HepG2 (cell line): ENCODE data around the gene FGF1. TPM values are rescaled to one million over a fixed set of nuclear protein-coding genes. Genes with fewer than 3 reads are reported as not detected.

Experiments used
- ATAC-seq: fragments of 200-7000 bp; cut with Tn5 transposase; 3 replicates; pipeline ENCODE4 v1.9.1; 2020; ENCODE audit warnings: mild to moderate bottlenecking, moderate library complexity
- BruUV-seq: library from RNA; stranded (reverse); fragments of 400-500 nt; replicated peaks from 2 replicates; lab custom pipeline; 2021; lab: Mats Ljungman, UMichigan
- CTCF ChIA-PET: fragments of 300-600 bp; formaldehyde crosslinking; extraction: SDS; loops from one replicate; lab custom pipeline; 2021; ENCODE audit warnings: low total read pairs, inconsistent platforms, low intra/inter-chr PET ratio; lab: Yijun Ruan, JAX
- POLR2A ChIA-PET: fragments of 350-600 bp; sonication (Branson Sonifier 250); formaldehyde crosslinking; loops from one replicate; lab custom pipeline; 2020; ENCODE audit warnings: antibody characterized with exemption, inconsistent platforms; lab: Yijun Ruan, JAX
- DNase-seq: peaks from one replicate; pipeline ENCODE4 v3.0.0-alpha.2; 2015; ENCODE audit warnings: low spot score
- FAIRE-seq: peaks from 3 replicates; lab custom pipeline; 2011; peaks lifted over from hg19 to GRCh38; lab: Jason Lieb, UNC
- H2AFZ ChIP-seq: one replicate; pipeline ENCODE4 v1.6.1; 2011; ENCODE audit warnings: low read length, inconsistent platforms
- H3K27ac ChIP-seq: fragments of 300-600 bp; 3 replicates; pipeline ENCODE4 v1.8.0; 2011; ENCODE audit warnings: mixed run types, mild to moderate bottlenecking, mixed read lengths, low read length, inconsistent platforms; ENCODE audit not compliant: insufficient read depth; ENCODE audit errors: extremely low read length
- H3K27me3 ChIP-seq, 2 experiments: fragments of 200-600 bp in 1 of 2; 2 replicates in 1 of 2; 3 replicates in 1 of 2; pipeline versions ENCODE4 v1.6.0 to v1.8.0; 2011; ENCODE audit warnings: low read length in 2 of 2, mild to moderate bottlenecking in 2 of 2, moderate library complexity in 2 of 2, inconsistent platforms in 1 of 2; ENCODE audit not compliant: insufficient read depth in 2 of 2, control insufficient read depth in 1 of 2
- H3K36me3 ChIP-seq, 2 experiments: fragments of 200-600 bp in 1 of 2; replicated peaks in 1 of 2; 2 replicates in 1 of 2; 3 replicates in 1 of 2; pipeline versions ENCODE4 v1.5.1 to v1.8.0; 2011; ENCODE audit warnings: low read length in 2 of 2, inconsistent platforms in 1 of 2; ENCODE audit not compliant: insufficient read depth in 2 of 2, control insufficient read depth in 1 of 2
- H3K4me1 ChIP-seq: 2 replicates; pipeline ENCODE4 v1.5.1; 2012; ENCODE audit warnings: low read length, inconsistent platforms; ENCODE audit not compliant: insufficient read depth
- H3K4me2 ChIP-seq: 2 replicates; pipeline ENCODE4 v1.6.0; 2011; ENCODE audit warnings: low read depth, low read length, inconsistent platforms
- H3K4me3 ChIP-seq, 3 experiments: fragments of 200-600 bp in 1 of 3; sonication (generic), shearing (Covaris generic) in 1 of 3; replicated peaks in 1 of 3; 2 replicates each; pipeline ENCODE4 v1.5.1; 2011 to 2016; ENCODE audit warnings: low read length in 3 of 3, inconsistent platforms in 2 of 3, low read depth in 2 of 3, mild to moderate bottlenecking in 2 of 3, control low read depth in 1 of 3, mixed read lengths in 1 of 3; ENCODE audit not compliant: insufficient read depth in 1 of 3
- H3K79me2 ChIP-seq: one replicate; pipeline ENCODE4 v1.6.1; 2011; ENCODE audit warnings: low read length, inconsistent platforms; ENCODE audit not compliant: insufficient read depth
- H3K9ac ChIP-seq: 2 replicates; pipeline ENCODE4 v1.6.0; 2011; ENCODE audit warnings: mild to moderate bottlenecking, low read depth, low read length, inconsistent platforms; ENCODE audit not compliant: insufficient read depth
- H3K9me3 ChIP-seq: 2 replicates; pipeline ENCODE4 v1.5.1; 2012; ENCODE audit warnings: mild to moderate bottlenecking, low read length
- H4K20me1 ChIP-seq: 2 replicates; pipeline ENCODE4 v1.6.0; 2011; ENCODE audit warnings: inconsistent platforms, mild to moderate bottlenecking, low read length, moderate library complexity; ENCODE audit not compliant: insufficient read depth
- AGO1 ChIP-seq: fragments of 200-400 bp; formaldehyde crosslinking; IDR thresholded peaks from 2 replicates; pipeline ENCODE4 v1.6.1; 2017; ENCODE audit warnings: mild to moderate bottlenecking, low read depth, low read length, moderate library complexity; ENCODE audit not compliant: poor library complexity, severe bottlenecking
- ELF4 ChIP-seq: sonication (generic); formaldehyde crosslinking; IDR thresholded peaks from 2 replicates; pipeline ENCODE4 v1.5.0; 2020; ENCODE audit warnings: missing genetic modification reagents, mild to moderate bottlenecking, moderate library complexity, borderline replicate concordance
- FOXM1 ChIP-seq: sonication (generic); formaldehyde crosslinking; IDR thresholded peaks from 2 replicates; pipeline ENCODE4 v1.5.0; 2020; ENCODE audit warnings: missing genetic modification reagents
- GPBP1L1 ChIP-seq: sonication (generic); formaldehyde crosslinking; IDR thresholded peaks from 2 replicates; pipeline ENCODE4 v1.5.0; 2020; ENCODE audit warnings: mild to moderate bottlenecking, missing genetic modification reagents
- MEF2D ChIP-seq: sonication (generic); formaldehyde crosslinking; IDR thresholded peaks from 2 replicates; pipeline ENCODE4 v1.5.1; 2020; ENCODE audit warnings: mild to moderate bottlenecking, missing genetic modification reagents
- MYC ChIP-seq: sonication (generic); formaldehyde crosslinking; IDR thresholded peaks from 2 replicates; pipeline ENCODE4 v1.9.0; 2021; ENCODE audit warnings: missing genetic modification reagents, borderline replicate concordance
- MYNN ChIP-seq: sonication (generic); formaldehyde crosslinking; IDR thresholded peaks from 2 replicates; pipeline ENCODE4 v1.4.0; 2020; ENCODE audit warnings: mild to moderate bottlenecking, low read depth, missing genetic modification reagents
- NFKBIZ ChIP-seq: IDR thresholded peaks from 2 replicates; pipeline ENCODE4 v1.6.1; 2018; ENCODE audit warnings: missing genetic modification reagents, missing compliant biosample characterization
- NR3C1 ChIP-seq: sonication (generic); formaldehyde crosslinking; IDR thresholded peaks from 2 replicates; pipeline ENCODE4 v1.4.0; 2020; ENCODE audit warnings: missing genetic modification reagents
- YEATS2 ChIP-seq: sonication (generic); formaldehyde crosslinking; IDR thresholded peaks from 2 replicates; pipeline ENCODE4 v1.4.0; 2020; ENCODE audit warnings: missing genetic modification reagents, borderline replicate concordance
- YY1 ChIP-seq: IDR thresholded peaks from 2 replicates; pipeline ENCODE4 v1.6.1; 2011; ENCODE audit warnings: low read length, low read depth, moderate library complexity, mild to moderate bottlenecking; ENCODE audit not compliant: insufficient read depth, insufficient replicate concordance
- ZKSCAN1 ChIP-seq: fragments of 150-350 bp; IDR thresholded peaks from 2 replicates; pipeline ENCODE4 v1.6.1; 2014; ENCODE audit warnings: low read length
- ZNF660 ChIP-seq: sonication (generic); formaldehyde crosslinking; IDR thresholded peaks from 2 replicates; pipeline ENCODE4 v1.5.1; 2020; ENCODE audit warnings: mild to moderate bottlenecking, low read depth, missing genetic modification reagents, borderline replicate concordance
- ZNF775 ChIP-seq: sonication (generic); formaldehyde crosslinking; IDR thresholded peaks from 2 replicates; pipeline ENCODE4 v1.4.0; 2020; ENCODE audit warnings: missing genetic modification reagents, mild to moderate bottlenecking, moderate library complexity, borderline replicate concordance
- ZSCAN30 ChIP-seq: sonication (generic); formaldehyde crosslinking; IDR thresholded peaks from 2 replicates; pipeline ENCODE4 v1.5.0; 2020; ENCODE audit warnings: mild to moderate bottlenecking, missing genetic modification reagents
- WGBS: methylation state at CpG from one replicate; pipeline ENCODE4 v1.1.6; 2017; ENCODE audit warnings: low lambda C conversion rate; 5-methylcytosine and 5-hydroxymethylcytosine counted together
- in situ Hi-C: cut with HindIII; loops from 2 replicates; pipeline ENCODE4 v1.10.0; 2017; ENCODE audit warnings: low pct_unique_long_range_greater_than_20kb; ENCODE audit not compliant: extremely low pct_ligation_motif_present
- intact Hi-C: fragments of 100-400 bp; cut with micrococcal nuclease; formaldehyde crosslinking; loops from one replicate; pipeline ENCODE4 v1.10.0; 2022; ENCODE audit not compliant: unreplicated experiment
- polyA plus RNA-seq, 8 experiments: library from polyadenylated mRNA; depleted of rRNA in 3 of 8; stranded (reverse) in 7 of 8; unstranded in 1 of 8; fragments of >200 nt; fragmentation: Illumina TruSeq in 4 of 8; extraction: Trizol in 4 of 8; gene quantifications; 2 replicates each; pipeline versions ENCODE4 v1.2.1 to v1.2.3, GENCODE V29; 2011 to 2016; ENCODE audit warnings: low read depth in 4 of 8, missing spikeins in 1 of 8, mixed read lengths in 1 of 8; ENCODE audit not compliant: insufficient read depth in 1 of 8
- total RNA-seq, 5 experiments: library from RNA; depleted of rRNA; stranded (reverse); fragments of >200 nt; fragmentation: Illumina TruSeq; extraction: Trizol; gene quantifications; 2 replicates each; pipeline ENCODE4 v1.2.3, GENCODE V29; 2016; ENCODE audit warnings: low read depth in 1 of 5
- TF ChIP-seq, protein P1 (sequence below): sonication (generic); formaldehyde crosslinking; IDR thresholded peaks from 2 replicates; pipeline ENCODE4 v1.5.1; 2020; ENCODE audit warnings: mild to moderate bottlenecking, missing genetic modification reagents, borderline replicate concordance

FGF1 gene
- total and polyA plus RNA-seq, 2 of the 13 experiments (the other 11 are each of a cell fraction or from before 2014, with no cell fraction given): not detected

DNA sequence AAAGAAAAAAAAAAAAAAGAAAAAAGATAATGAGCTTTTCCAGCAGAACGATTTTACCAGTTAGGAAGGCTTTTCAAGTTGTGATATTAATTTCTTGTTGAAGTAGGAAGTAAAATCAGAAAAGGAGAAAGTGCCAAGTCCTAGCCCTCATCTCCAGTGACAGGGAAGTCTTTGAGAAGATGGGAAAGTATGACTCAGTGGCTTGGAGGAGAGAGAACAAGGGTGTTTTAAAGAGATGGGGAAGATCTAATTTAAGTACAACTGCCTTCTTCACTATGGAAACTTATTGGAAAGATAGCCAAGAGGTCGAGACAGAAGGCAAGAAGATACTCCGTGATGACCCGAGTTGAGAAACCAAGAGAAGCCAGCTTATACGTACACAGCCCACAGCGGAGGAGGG lies 22.6 kb downstream of the FGF1 start (continued):
- TF ChIP-seq, protein P1, sequence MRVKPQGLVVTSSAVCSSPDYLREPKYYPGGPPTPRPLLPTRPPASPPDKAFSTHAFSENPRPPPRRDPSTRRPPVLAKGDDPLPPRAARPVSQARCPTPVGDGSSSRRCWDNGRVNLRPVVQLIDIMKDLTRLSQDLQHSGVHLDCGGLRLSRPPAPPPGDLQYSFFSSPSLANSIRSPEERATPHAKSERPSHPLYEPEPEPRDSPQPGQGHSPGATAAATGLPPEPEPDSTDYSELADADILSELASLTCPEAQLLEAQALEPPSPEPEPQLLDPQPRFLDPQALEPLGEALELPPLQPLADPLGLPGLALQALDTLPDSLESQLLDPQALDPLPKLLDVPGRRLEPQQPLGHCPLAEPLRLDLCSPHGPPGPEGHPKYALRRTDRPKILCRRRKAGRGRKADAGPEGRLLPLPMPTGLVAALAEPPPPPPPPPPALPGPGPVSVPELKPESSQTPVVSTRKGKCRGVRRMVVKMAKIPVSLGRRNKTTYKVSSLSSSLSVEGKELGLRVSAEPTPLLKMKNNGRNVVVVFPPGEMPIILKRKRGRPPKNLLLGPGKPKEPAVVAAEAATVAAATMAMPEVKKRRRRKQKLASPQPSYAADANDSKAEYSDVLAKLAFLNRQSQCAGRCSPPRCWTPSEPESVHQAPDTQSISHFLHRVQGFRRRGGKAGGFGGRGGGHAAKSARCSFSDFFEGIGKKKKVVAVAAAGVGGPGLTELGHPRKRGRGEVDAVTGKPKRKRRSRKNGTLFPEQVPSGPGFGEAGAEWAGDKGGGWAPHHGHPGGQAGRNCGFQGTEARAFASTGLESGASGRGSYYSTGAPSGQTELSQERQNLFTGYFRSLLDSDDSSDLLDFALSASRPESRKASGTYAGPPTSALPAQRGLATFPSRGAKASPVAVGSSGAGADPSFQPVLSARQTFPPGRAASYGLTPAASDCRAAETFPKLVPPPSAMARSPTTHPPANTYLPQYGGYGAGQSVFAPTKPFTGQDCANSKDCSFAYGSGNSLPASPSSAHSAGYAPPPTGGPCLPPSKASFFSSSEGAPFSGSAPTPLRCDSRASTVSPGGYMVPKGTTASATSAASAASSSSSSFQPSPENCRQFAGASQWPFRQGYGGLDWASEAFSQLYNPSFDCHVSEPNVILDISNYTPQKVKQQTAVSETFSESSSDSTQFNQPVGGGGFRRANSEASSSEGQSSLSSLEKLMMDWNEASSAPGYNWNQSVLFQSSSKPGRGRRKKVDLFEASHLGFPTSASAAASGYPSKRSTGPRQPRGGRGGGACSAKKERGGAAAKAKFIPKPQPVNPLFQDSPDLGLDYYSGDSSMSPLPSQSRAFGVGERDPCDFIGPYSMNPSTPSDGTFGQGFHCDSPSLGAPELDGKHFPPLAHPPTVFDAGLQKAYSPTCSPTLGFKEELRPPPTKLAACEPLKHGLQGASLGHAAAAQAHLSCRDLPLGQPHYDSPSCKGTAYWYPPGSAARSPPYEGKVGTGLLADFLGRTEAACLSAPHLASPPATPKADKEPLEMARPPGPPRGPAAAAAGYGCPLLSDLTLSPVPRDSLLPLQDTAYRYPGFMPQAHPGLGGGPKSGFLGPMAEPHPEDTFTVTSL (CRISPR knock-in tag): no peak
- TF ChIP-seq GPBP1L1 (CRISPR knock-in tag) (no peak), ZNF775 (CRISPR knock-in tag) (no peak), ZKSCAN1 (no peak), YY1 (no peak)
- TF ChIP-seq, all 625 proteins: peak for 0

DNA sequence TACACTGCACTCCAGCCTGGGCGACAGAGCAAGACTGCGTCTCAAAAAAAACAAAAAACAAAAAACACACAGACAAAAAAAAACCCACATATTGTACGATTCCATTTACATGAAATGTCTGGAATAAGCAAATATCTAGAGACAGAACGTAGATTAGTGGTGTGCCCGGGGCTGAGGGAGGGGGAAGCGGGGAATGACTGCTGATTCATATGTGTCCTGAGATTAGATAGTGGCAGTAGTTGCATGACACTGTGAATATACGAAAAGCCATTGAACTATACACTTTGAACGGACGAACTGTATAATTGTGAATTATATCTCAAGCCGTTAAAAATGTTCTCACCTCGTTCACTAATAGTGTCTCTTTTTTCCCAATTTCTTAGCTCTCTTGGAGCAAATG lies 23.9 kb downstream of the FGF1 start:
- ATAC-seq (no peak), FAIRE-seq (no peak), DNase-seq (no peak)
- in situ Hi-C loops: no loop called here
- Histone ChIP-seq H3K4me2 (no peak overlapping the region), H3K27me3 (peaks cover 3 to 4% of the 10 kb centered on the region in 2 experiments; a peak in 3 of 5 replicates), H4K20me1 (no peaks in the 10 kb centered on the region), H3K36me3 (no peaks in the 10 kb centered on the region), H3K9me3 (no peaks in the 10 kb centered on the region), H3K27ac (no peak overlapping the region), H3K4me1 (no peaks in the 10 kb centered on the region), H3K4me3 (no peak overlapping the region), H2AFZ (no peak overlapping the region), H3K79me2 (no peaks in the 10 kb centered on the region), H3K9ac (no peak overlapping the region)
- no peak for TF ChIP-seq NFKBIZ (CRISPR knock-in tag)
- TF ChIP-seq FOXM1 (CRISPR knock-in tag): no peak
- no peak for TF ChIP-seq AGO1
- TF ChIP-seq MYNN: no peak
- no peak for TF ChIP-seq ELF4 (CRISPR knock-in tag)
- TF ChIP-seq ZSCAN30 (CRISPR knock-in tag): no peak
- no peak for TF ChIP-seq ZNF660 (CRISPR knock-in tag)
- no peak for TF ChIP-seq MEF2D
- TF ChIP-seq YEATS2 (CRISPR knock-in tag): no peak
- no peak for TF ChIP-seq MYC (CRISPR knock-in tag)
- no peak for TF ChIP-seq NR3C1
- POLR2A ChIA-PET: no interaction called here
- intact Hi-C loops: no loop called here
- CTCF ChIA-PET: no interaction called here
- 43% methylated on average over 11 of the region's 11 CpGs for WGBS
- BruUV-seq: no TSS peak
